K562 (cell line): ENCODE data around the gene PLAC8L1. TPM values are rescaled to one million over a fixed set of nuclear protein-coding genes. Genes with fewer than 3 reads are reported as not detected.

Experiments used
- ATAC-seq: fragments of 200-7000 bp; cut with Tn5 transposase; 3 replicates; pipeline ENCODE4 v1.9.1; 2020; ENCODE audit warnings: moderate library complexity
- BruUV-seq: library from RNA; stranded (reverse); fragments of 400-500 nt; replicated peaks from 2 replicates; lab custom pipeline; 2021; lab: Mats Ljungman, UMichigan
- CTCF ChIA-PET: fragments of 300-600 bp; formaldehyde crosslinking; extraction: SDS; loops from one replicate; lab custom pipeline; 2021; ENCODE audit warnings: low intra/inter-chr PET ratio; lab: Yijun Ruan, JAX
- POLR2A ChIA-PET: fragments of 300-600, 350-650 bp; sonication (Branson Sonifier 250); formaldehyde crosslinking; extraction: SDS; loops from one replicate; lab custom pipeline; 2021; ENCODE audit warnings: antibody characterized with exemption, inconsistent platforms; lab: Yijun Ruan, JAX
- DNase-seq, 4 experiments: peaks; one replicate each; pipeline versions ENCODE4 v3.0.0 to v3.0.0-alpha.2; 2011 to 2018; ENCODE audit warnings: low spot score in 3 of 4, mixed read lengths in 3 of 4; ENCODE audit errors: extremely low read depth in 1 of 4
- FAIRE-seq: peaks from 2 replicates; lab custom pipeline; 2011; peaks lifted over from hg19 to GRCh38; lab: Jason Lieb, UNC
- H2AFZ ChIP-seq: 2 replicates; pipeline ENCODE4 v1.6.0; 2011; ENCODE audit warnings: low read depth, low read length, control low read depth, inconsistent platforms
- H3K27ac ChIP-seq: fragments of 200-600 bp; 3 replicates; pipeline ENCODE4 v1.8.0; 2011; ENCODE audit warnings: low read depth, mild to moderate bottlenecking, control low read depth, inconsistent platforms, low read length, moderate library complexity, mixed read lengths; ENCODE audit errors: extremely low read depth
- H3K27me3 ChIP-seq, 2 experiments: fragments of 300-600 bp in 1 of 2; 2 replicates in 1 of 2; 3 replicates in 1 of 2; pipeline versions ENCODE4 v1.6.0 to v1.8.0; 2011; ENCODE audit warnings: inconsistent platforms in 2 of 2, low read length in 2 of 2, mild to moderate bottlenecking in 1 of 2, mixed read lengths in 1 of 2, moderate library complexity in 1 of 2; ENCODE audit not compliant: control insufficient read depth in 2 of 2, insufficient read depth in 2 of 2
- H3K36me3 ChIP-seq: fragments of 300-600 bp; 3 replicates; pipeline ENCODE4 v1.8.0; 2011; ENCODE audit warnings: mild to moderate bottlenecking, low read length, inconsistent platforms; ENCODE audit not compliant: control insufficient read depth, insufficient read depth
- H3K4me1 ChIP-seq, 2 experiments: fragments of 200-600 bp in 1 of 2; replicated peaks in 1 of 2; 2 replicates in 1 of 2; 3 replicates in 1 of 2; pipeline versions ENCODE4 v1.5.1 to v1.8.0; 2011; ENCODE audit warnings: inconsistent platforms in 2 of 2, low read length in 2 of 2, mild to moderate bottlenecking in 1 of 2, mixed read lengths in 1 of 2, moderate library complexity in 1 of 2; ENCODE audit not compliant: control insufficient read depth in 2 of 2, insufficient read depth in 2 of 2
- H3K4me2 ChIP-seq: 2 replicates; pipeline ENCODE4 v1.6.1; 2011; ENCODE audit warnings: low read length, control low read depth, inconsistent platforms, mixed read lengths; ENCODE audit not compliant: insufficient read depth
- H3K4me3 ChIP-seq: fragments of 200-600 bp; sonication (generic), shearing (Covaris generic); 2 replicates; pipeline ENCODE4 v1.5.1; 2016; ENCODE audit warnings: control low read depth, inconsistent platforms
- H3K79me2 ChIP-seq: fragments of 200-600 bp; 3 replicates; pipeline ENCODE4 v1.8.0; 2011; ENCODE audit warnings: low read length, inconsistent platforms; ENCODE audit not compliant: control insufficient read depth, insufficient read depth
- H3K9ac ChIP-seq, 2 experiments: 2 replicates each; pipeline versions ENCODE4 v1.6.0 to v1.6.1; 2011; ENCODE audit warnings: low read depth in 2 of 2, low read length in 2 of 2, control low read depth in 1 of 2, inconsistent platforms in 1 of 2, mild to moderate bottlenecking in 1 of 2, mixed read lengths in 1 of 2; ENCODE audit not compliant: insufficient read depth in 1 of 2
- H3K9me1 ChIP-seq: one replicate; pipeline ENCODE4 v1.6.0; 2011; ENCODE audit warnings: inconsistent platforms, mild to moderate bottlenecking, low read length, moderate library complexity; ENCODE audit not compliant: control insufficient read depth, insufficient read depth
- H3K9me3 ChIP-seq: replicated peaks from 2 replicates; pipeline ENCODE4 v1.5.1; 2011; ENCODE audit warnings: low read depth, low read length, inconsistent platforms; ENCODE audit not compliant: control insufficient read depth, insufficient read depth
- H4K20me1 ChIP-seq: replicated peaks from 2 replicates; pipeline ENCODE4 v1.6.1; 2011; ENCODE audit warnings: low read length, inconsistent platforms, mixed read lengths; ENCODE audit not compliant: control insufficient read depth, insufficient read depth
- CTCF ChIP-seq, 3 experiments: IDR thresholded peaks in 2 of 3; conservative IDR thresholded peaks in 1 of 3; 2 replicates each; pipeline ENCODE4 v1.5.1; 2011 to 2012; ENCODE audit warnings: low read length in 3 of 3, mild to moderate bottlenecking in 3 of 3, control low read depth in 2 of 3, improper control_type of control experiment in 1 of 3, inconsistent platforms in 1 of 3, low read depth in 1 of 3, mixed read lengths in 1 of 3, moderate library complexity in 1 of 3; ENCODE audit not compliant: insufficient read depth in 2 of 3
- WGBS: fragments of 100-300 bp; shearing (Covaris generic); methylation state at CpG from one replicate; pipeline ENCODE4 v1.1.6; 2016; ENCODE audit warnings: low coverage, mixed read lengths; ENCODE audit not compliant: insufficient coverage; ENCODE audit errors: missing lambda C conversion rate; 5-methylcytosine and 5-hydroxymethylcytosine counted together
- in situ Hi-C: fragments of 300-500 bp; cut with MboI; formaldehyde crosslinking; loops from 4 replicates; pipeline ENCODE4 v1.15.0; 2018; ENCODE audit warnings: inconsistent platforms, mixed read lengths
- intact Hi-C: fragments of 100-400 bp; cut with micrococcal nuclease; formaldehyde crosslinking; loops from 2 replicates; pipeline ENCODE4 v1.14.2; 2022
- polyA plus RNA-seq, 8 experiments: library from polyadenylated mRNA; depleted of rRNA in 4 of 8; stranded (reverse) in 5 of 8; unstranded in 3 of 8; fragments of >200 nt; fragmentation: Nextera tagmentation in 2 of 8; fragmentation: Illumina TruSeq in 1 of 8; extraction: Ambion mirVana in 2 of 8; extraction: Trizol in 1 of 8; gene quantifications; 2 replicates each; pipeline versions ENCODE4 v1.2.1 to v1.2.3, GENCODE V29; 2011 to 2014; ENCODE audit warnings: inconsistent platforms in 1 of 8, missing spikeins in 1 of 8
- total RNA-seq, 7 experiments: library from RNA; depleted of rRNA in 6 of 7; stranded (reverse); fragments of >200 nt in 6 of 7; fragmentation: Illumina TruSeq in 2 of 7; extraction: Trizol in 2 of 7; gene quantifications; 2 replicates each; pipeline versions ENCODE4 v1.2.1 to v1.2.3, GENCODE V29; 2011 to 2021; ENCODE audit warnings: low replicate concordance in 1 of 7
- TF ChIP-seq, protein P1 (sequence below): IDR thresholded peaks from 2 replicates; pipeline ENCODE4 v1.6.1; 2012; ENCODE audit warnings: low read depth, low read length, improper control_type of control experiment, borderline replicate concordance

Gene PLAC8L1
- total and polyA plus RNA-seq, 9 of the 15 experiments (the other 6 are each of a cell fraction or from before 2014, with no cell fraction given), result 0.10 to 0.43 (median 0.26) TPM; not detected in 3

DNA sequence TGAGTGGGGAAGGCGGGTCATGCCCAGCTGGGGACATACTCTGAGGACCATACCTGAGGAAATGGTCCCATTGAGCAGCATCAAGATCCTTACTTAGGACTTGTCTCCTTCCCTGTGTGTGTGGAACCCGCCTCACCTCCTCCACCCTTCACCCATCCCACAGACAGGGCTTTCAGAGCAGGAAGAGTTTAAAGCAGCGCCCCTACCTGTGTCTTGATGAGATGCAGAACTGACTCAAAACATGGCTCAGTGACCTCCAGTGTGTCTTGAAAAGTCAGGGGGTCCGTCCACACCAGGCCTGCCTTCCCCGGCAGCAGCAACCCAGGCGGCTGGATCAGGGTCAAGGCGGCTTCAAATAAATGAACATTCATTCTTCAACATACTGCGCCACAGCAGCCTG, 38.4 kb downstream of the PLAC8L1 start:
- WGBS, result 19% methylated on average over 8 of the region's 8 CpGs
- BruUV-seq, result no TSS peak
- no peaks in the 10 kb centered on the region for H3K79me2 ChIP-seq
- intact Hi-C loops, result no loop called here
- no peaks in the 10 kb centered on the region for H4K20me1 ChIP-seq
- ATAC-seq, result peak; percentile 73
- H3K9me3 ChIP-seq, result no peaks in the 10 kb centered on the region
- in situ Hi-C loops, result loop anchor here (25.0 kb wide), 1 partner anchor 1855 kb away; no protein-coding TSS in a partner anchor
- peaks cover 20 to 36% of the 10 kb centered on the region in 2 experiments; a peak in 4 of 5 replicates for H3K27me3 ChIP-seq
- H2AFZ ChIP-seq, result no peak overlapping the region
- TF ChIP-seq, protein P1, sequence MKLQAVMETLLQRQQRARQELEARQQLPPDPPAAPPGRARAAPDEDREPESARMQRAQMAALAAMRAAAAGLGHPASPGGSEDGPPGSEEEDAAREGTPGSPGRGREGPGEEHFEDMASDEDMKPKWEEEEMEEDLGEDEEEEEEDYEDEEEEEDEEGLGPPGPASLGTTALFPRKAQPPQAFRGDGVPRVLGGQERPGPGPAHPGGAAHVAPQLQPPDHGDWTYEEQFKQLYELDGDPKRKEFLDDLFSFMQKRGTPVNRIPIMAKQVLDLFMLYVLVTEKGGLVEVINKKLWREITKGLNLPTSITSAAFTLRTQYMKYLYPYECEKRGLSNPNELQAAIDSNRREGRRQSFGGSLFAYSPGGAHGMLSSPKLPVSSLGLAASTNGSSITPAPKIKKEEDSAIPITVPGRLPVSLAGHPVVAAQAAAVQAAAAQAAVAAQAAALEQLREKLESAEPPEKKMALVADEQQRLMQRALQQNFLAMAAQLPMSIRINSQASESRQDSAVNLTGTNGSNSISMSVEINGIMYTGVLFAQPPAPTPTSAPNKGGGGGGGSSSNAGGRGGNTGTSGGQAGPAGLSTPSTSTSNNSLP, result no peak
- 0 out of 6 replicates have a peak, but pooled peaks of 1 of the 3 experiments have one; percentile 32 for TF ChIP-seq CTCF (IDR thresholded peaks at IDR 0.05 in 2 of 3, conservative IDR thresholded peaks at IDR 0.05 in 1 of 3; ENCODE audit: insufficient read depth in 2 of 3, low read depth in 1 of 3, low read length in 3 of 3)
- ChIA-PET POLR2A (no interaction called here), CTCF (no interaction called here)
- DNase-seq, result no peak
- no peaks in the 10 kb centered on the region for H3K36me3 ChIP-seq
- H3K4me3 ChIP-seq, result no peak overlapping the region
- no peaks in the 10 kb centered on the region for H3K9me1 ChIP-seq
- H3K27ac ChIP-seq, result no peak overlapping the region
- no peak for FAIRE-seq
- no peak overlapping the region for H3K4me2 ChIP-seq
- no peaks in the 10 kb centered on the region for H3K4me1 ChIP-seq
- no peak overlapping the region for H3K9ac ChIP-seq
